CD4-positive, alpha-beta T cell treated with Interleukin-21 for 1 hour (primary cell): ENCODE measurements around the gene CLCN7.

Experiments
- DNase-seq: peaks from one replicate; pipeline ENCODE4 v3.0.0-alpha.2; 2020

CLCN7 gene

GRCh38 chr16:1427473-1428461, 47.1 kb downstream of the CLCN7 start:
- no peak for DNase-seq

DNA sequence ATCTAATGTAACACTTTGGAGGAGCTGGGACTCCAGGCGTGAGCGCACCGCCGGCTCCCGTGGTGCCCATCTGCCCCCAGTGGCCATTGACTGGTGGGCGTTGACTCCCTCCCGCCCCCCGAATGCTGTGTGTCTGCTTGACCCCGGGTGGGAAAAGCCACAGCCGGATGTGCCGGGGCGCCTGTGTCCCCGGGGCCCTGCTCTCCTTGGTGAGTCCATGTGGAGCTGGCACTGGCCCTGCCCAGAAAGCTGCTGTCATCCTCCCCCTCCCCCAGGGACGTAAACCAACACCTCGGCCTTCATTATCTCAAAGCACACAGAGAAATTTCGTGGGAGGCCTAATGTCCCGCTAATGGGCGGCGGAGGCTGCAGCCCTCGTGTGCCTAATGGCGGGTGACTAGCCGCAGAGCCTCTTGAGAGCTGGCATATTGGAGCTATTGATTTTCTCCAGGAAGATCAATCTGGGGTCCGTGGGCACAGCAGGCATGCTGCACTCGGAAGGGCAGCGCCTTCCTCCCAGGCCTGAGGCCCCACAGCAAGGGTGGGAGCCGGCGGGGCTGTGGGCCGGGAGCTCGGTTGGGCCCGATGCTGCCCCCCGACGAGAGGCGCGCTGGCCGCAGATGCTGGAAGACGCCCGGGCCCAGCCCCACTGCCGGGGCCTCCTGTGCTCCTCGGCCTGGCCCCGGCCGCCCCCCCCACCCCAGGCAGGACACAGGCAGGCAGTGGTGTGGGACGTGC, 47.9 kb downstream of the CLCN7 start:
- no peak for DNase-seq

DNA sequence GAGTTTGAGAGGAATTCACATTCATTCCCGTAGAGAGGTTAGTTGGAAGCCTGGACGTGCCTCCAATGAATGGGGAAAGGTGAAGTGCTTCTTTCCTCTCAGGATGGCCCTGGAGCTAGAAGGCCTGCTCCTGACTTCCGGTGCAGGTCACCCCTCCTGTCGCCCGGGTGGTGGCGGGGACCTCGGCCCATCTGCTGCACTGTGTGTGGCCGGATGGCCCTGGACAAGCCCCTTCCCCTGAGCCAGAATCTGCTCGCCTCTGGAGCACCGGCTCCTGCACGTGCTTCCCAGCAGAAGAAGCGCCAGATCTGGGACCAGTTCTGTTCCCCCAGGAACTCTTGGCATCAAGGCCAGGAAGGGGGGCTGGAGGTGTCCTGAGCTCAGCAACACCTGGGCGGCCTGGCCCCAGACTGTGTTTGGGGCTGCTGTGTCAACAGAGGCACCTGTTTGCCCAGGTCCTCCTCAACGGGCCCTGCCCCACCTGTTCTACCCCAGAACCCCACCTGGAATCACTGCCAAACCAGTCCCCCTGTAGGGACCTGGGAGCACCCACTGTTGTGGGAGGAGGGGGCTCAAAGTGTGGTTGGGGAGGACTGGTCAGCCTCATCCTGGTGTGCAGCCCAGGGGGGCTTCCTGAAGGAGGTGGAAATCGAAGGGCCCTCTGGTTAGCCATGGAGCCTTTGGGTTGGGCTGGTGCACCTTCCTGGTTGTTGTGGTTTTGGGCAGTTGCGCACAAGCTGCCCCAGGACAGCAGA, 49.0 kb downstream of the CLCN7 start:
- DNase-seq, result no peak

GRCh38 chr16:1424028-1424427, 50.8 kb downstream of the CLCN7 start:
- no peak for DNase-seq

- DNase-seq, result no peak
Observed at GRCh38 chr16:1422076-1422475, 52.8 kb downstream of the CLCN7 start.

DNA sequence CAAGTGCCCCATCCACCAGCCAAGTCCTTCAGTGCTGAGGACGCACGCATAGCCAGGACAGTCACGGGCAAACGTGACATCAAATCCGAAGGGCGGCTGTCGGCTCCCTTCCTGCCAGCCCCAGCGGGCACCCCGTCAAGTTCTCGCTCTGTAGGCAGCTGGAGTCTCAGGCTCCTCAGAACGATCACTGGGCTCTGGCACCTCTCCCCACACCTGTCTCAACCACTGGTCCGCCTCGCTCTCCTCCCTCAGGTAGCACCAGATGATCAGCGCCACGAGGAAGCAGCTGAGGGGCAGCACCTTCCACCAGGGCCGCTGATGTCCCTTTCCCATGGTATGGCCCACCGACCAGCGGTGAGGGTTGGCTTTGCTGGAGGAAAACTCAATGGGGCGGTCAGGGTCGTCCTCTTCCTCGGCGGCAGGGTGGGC, 54.7 kb downstream of the CLCN7 start:
- DNase-seq, result no peak

DNA sequence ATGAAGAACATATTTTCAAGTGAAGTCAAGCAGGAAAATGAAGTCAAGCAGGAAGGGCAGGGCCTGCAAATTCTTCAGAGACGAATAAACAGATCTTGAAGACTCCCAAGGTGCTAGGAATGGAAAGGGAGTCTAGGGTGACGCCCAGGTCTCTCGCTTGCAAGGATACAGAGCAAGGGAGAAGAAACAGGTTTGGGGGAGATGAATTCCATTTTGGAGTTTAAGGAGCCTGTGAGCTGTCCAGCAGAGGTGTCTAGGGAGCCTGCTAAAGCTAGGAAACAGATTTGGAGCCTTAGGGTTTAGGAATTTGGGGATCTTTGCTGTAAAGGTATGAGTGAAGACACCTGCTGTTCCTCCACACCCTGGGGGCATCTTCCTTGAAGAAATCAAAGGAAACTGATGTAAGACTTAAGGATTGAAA, 58.3 kb downstream of the CLCN7 start:
- no peak for DNase-seq

DNA sequence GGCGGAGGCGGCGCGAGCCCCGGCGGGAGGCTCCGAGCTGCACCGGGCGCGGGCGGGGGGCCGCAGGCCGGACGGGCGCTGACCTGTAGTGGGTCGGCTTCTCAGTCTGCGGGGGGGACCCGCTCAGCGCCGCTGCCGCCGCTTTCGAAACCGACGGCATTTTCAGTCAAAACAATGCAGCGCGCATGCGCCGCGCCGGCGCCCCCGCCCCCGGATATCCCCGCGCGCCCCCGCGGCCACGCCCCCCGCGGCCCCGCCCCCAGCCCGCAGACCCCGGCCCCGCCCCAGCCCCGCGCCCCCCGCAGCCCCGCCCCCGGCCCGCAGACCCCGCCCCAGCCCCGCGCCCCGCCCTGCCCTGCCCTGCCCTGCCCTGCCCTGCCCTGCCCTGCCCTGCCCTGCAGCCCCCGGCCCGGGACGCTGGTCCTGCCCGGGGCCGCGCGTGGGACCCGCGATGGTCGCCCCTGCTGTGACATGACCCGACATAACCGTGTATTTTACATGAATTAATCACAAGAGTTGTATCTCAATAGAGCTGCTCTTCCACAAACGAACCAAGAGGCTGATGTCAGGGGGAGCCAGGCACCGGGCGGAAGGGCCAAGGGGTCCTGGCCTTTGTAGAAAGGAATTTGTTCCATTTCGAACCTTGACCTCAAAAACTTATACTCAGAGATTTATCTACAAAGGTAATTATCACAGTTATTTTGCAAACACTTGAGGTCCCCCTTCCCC, 60.1 kb downstream of the CLCN7 start, which contains the start of gene UNKL:
TSS of gene UNKL (minus strand) at position 173 of the 729 bp plus-strand sequence. CDS start at position 160, 13 bp downstream.
- DNase-seq, result peak; percentile 88

- peak; percentile 71 for DNase-seq
Observed at GRCh38 chr16:1413684-1414531, 60.9 kb downstream of the CLCN7 start.

DNA sequence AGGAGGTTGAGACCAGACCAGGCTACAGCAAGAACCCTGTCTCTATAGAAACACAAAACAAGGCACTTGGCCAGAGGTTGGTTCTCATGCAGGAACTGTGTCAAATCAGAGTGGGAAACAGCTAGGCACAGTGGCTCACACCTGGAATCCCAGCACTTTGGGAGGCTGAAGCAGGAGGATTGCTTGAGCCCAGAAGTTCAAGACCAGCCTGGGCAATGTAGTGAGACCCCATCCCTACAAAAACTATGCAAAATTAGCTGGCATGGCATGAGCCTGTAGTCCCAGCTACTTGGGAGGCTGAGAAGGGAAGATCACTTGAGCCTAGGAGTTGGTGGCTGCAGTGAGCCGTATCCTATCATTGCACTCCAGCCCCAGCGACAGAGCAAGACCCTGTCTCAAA, 62.0 kb downstream of the CLCN7 start:
- DNase-seq, result no peak

DNA sequence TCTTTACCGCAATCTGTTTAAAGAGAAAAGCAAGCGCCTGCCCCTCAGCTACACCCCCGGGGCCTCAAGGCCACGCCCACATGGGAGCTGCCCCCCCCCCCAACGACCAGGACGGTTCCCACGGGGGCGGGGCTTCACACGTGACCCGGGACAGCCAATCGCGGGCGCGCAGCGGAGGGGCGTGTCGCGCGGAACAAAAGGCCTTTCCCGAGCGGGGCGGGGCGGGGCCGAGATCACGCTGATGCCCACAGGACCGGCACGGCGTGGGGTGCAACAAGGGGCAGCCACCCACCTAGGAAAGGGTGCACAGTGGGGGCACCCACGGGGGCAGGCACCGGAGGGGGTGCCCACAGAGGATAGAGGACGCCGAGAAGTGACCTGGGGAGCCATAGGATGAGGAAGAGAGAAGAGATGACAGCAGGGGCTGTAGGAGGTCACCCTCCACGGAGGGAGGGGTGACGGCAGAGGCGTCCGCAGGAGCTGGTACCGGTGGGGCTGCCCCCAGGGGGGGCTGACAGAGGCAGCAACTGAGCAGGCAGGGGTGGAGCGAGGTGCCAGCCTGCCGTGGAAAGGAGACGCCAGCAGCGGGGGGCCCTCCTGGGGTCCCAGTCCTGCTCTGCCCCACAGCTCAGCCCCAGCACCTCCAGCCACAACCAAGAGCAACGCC, 66.5 kb downstream of the CLCN7 start:
- peak; percentile 96 for DNase-seq

DNA sequence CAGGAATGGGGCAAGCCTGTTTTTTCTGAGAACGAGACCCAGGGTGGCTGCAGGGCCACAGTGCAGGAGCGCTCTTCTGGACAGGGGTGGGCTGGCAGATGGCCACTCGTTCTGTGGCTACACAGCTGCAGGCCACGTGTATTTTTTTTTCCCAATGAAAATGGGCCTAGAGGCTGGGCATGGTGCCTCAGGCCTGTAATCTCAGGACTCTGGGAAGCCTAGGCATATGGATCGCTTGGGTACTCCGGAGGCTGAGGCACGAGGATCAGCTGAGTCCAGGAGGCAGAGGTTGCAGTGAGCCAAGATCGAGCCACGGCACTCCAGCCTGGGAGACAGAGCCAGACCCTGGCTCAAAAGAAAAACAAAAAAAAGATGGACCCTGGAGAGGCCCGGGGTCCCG, 67.1 kb downstream of the CLCN7 start:
- DNase-seq, result no peak

DNA sequence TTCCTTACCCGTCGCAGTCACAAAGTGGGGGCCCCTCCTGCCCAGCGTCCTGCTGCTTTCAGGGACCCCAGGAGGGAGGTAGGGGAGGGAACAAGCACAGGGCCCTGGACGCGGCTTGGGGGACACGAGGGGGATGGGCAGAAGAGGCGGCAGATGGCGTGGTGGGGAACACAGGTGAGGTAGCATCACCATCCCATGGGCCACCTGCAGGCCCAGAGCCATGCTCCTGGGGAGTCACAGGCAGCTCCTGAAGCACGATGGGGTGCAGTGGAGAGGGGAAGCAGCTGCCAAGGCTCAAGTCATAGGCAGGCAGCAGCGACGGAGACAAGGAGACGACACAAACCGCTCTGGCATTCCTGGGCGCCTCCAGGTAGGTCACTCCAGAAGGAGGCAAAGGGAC, 71.1 kb downstream of the CLCN7 start:
- no peak for DNase-seq

DNA sequence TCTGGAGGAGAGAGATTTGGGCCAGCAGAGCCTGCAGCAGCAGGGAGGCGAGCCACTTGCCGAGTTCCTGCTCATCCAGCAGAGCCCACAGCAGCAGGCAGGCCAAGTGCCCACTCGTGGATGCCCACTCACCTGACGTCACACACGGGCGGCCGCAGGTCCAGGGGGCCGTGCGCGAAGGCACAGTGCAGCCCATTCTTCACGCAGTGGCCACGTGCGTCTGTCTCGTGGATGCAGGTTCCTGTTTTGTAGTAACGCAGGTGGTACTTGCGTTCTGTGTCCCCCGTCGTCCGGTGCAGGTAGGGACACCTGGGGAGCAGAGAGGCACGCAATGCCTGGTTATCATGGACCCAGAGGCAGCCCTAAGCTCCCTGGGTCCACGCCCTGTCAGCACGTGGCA, 71.8 kb downstream of the CLCN7 start:
- DNase-seq, result no peak

DNA sequence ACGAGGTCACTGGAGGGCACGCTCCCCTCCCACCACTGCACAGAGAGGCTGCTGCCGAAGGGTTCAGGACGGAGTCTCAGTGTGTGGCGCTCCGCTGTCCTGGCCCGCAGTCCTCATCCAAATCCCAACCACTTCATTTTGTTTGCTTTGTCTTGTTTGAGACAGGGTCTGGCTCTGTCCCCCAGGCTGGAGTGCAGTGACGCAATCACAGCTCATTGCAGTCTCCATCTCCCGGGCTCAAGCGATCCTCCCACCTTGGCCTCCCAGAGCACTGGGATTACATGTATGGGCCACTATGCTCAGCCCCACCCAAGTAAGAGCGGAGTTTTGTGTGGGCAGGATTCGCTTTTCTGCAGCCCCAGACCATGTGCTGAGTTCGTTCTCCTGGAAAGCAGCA, 73.1 kb downstream of the CLCN7 start:
- DNase-seq, result no peak

GRCh38 chr16:1401061-1401757, 73.6 kb downstream of the CLCN7 start:
- no peak for DNase-seq

- no peak for DNase-seq
Observed at GRCh38 chr16:1398826-1399581, 75.8 kb downstream of the CLCN7 start.

DNA sequence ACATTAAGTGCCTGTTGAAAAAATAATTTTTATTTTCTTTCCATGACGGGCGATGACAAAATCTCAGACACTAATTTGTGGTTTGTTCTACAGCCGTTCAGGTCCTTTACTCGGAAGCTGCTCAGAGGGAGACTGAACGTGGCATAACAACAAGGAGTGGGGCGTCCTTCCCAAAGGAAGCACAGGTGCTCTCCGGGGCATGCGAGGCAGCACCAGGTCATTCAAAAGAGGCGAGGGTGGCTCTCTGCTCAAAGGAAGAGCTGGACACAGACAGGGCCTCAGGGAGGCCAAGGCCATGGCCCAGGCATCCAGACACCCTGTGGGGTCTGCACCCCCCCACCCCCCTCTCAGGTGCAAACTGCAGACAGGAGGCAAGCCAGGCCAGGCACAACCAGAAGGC, 76.5 kb downstream of the CLCN7 start:
- no peak for DNase-seq

- DNase-seq, result no peak
Observed at GRCh38 chr16:1397779-1398178, 77.0 kb downstream of the CLCN7 start.
